Measurements from ENCODE around the gene NAA20.
"Not testable (repeated sequence)": the region's sequence is repeated elsewhere in the genome, so short reads cannot be mapped to it uniquely, and the experiment has no call there.

NAA20 gene

DNA sequence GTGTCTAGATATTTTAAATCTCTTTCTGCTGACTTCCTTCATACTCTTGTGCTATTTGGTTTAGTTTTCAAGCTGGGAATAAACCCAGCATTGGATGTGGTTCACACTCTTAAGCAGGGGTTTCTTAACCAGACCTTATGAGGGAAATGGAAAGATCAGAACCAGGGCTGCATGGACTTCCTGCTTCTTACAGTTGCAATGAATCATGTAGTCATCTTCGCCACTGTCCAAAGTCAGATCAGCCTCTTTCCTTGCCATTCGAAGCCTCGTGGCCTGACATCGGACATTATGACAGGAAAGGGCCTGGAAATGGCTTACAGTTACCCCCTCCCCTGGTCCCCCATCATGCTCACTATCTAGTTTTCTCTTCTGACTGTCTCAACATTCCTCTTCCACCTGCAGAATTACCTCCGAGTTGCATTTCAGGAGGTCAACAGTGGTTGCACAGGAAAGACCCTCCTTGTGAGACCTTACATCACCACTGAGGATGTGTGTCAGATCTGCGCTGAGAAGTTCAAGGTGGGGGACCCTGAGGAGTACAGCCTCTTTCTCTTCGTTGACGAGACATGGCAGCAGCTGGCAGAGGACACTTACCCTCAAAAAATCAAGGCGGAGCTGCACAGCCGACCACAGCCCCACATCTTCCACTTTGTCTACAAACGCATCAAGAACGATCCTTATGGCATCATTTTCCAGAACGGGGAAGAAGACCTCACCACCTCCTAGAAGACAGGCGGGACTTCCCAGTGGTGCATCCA is 16.8 kb upstream of the NAA20 start:
- Histone ChIP-seq H3K9ac (ENCODE audit: low read depth in 1 of 2, low read length in 2 of 2) (no peak overlapping the region), H3K4me1 (ENCODE audit: control insufficient read depth in 2 of 2, insufficient read depth in 2 of 2, low read length in 2 of 2) (peaks cover 4 to 6% of the 10 kb centered on the region in 2 donors), H3K36me3 (ENCODE audit: control insufficient read depth in 2 of 2, insufficient read depth in 2 of 2, low read length in 2 of 2) (peaks cover 46 to 54% of the 10 kb centered on the region in 2 donors), H3K27ac (ENCODE audit: low read depth in 2 of 2, low read length in 2 of 2) (peak overlapping the region; percentile 20 to 24), H3K4me3 (ENCODE audit: low read length in 2 of 2) (no peak overlapping the region), H3K9me3 (ENCODE audit: control insufficient read depth in 2 of 2, low read length in 2 of 2) (no peaks in the 10 kb centered on the region), H3K27me3 (ENCODE audit: control insufficient read depth in 2 of 2, insufficient read depth in 2 of 2, low read length in 2 of 2) (no peaks in the 10 kb centered on the region)

GRCh38 chr20:20002101-20002998 is 14.8 kb upstream of the NAA20 start:
- peaks cover 4 to 6% of the 10 kb centered on the region in 2 donors for H3K4me1 ChIP-seq (ENCODE audit: control insufficient read depth in 2 of 2, insufficient read depth in 2 of 2, low read length in 2 of 2)
- H3K27me3 ChIP-seq (ENCODE audit: control insufficient read depth in 2 of 2, insufficient read depth in 2 of 2, low read length in 2 of 2) = no peaks in the 10 kb centered on the region
- H3K9ac ChIP-seq (ENCODE audit: low read depth in 1 of 2, low read length in 2 of 2) = peak overlapping the region in 1 of 2 donors; percentile 25
- no peak overlapping the region for H3K4me3 ChIP-seq (ENCODE audit: low read length in 2 of 2)
- no peaks in the 10 kb centered on the region for H3K9me3 ChIP-seq (ENCODE audit: control insufficient read depth in 2 of 2, low read length in 2 of 2)
- H3K27ac ChIP-seq (ENCODE audit: low read depth in 2 of 2, low read length in 2 of 2) = peak overlapping the region; percentile 53 to 62
- peaks cover 35 to 42% of the 10 kb centered on the region in 2 donors for H3K36me3 ChIP-seq (ENCODE audit: control insufficient read depth in 2 of 2, insufficient read depth in 2 of 2, low read length in 2 of 2)

- Histone ChIP-seq H3K4me1 (ENCODE audit: control insufficient read depth in 2 of 2, insufficient read depth in 2 of 2, low read length in 2 of 2) (peaks cover 4 to 6% of the 10 kb centered on the region in 2 donors), H3K9ac (ENCODE audit: low read depth in 1 of 2, low read length in 2 of 2) (peak overlapping the region in 1 of 2 donors; percentile 25), H3K9me3 (ENCODE audit: control insufficient read depth in 2 of 2, low read length in 2 of 2) (no peaks in the 10 kb centered on the region), H3K4me3 (ENCODE audit: low read length in 2 of 2) (peak overlapping the region in 1 of 2 donors; percentile 48), H3K36me3 (ENCODE audit: control insufficient read depth in 2 of 2, insufficient read depth in 2 of 2, low read length in 2 of 2) (peaks cover 33 to 42% of the 10 kb centered on the region in 2 donors), H3K27ac (ENCODE audit: low read depth in 2 of 2, low read length in 2 of 2) (peak overlapping the region; percentile 53 to 62), H3K27me3 (ENCODE audit: control insufficient read depth in 2 of 2, insufficient read depth in 2 of 2, low read length in 2 of 2) (no peaks in the 10 kb centered on the region)
Observed at GRCh38 chr20:20003031-20003954, 13.9 kb upstream of the NAA20 start.

DNA sequence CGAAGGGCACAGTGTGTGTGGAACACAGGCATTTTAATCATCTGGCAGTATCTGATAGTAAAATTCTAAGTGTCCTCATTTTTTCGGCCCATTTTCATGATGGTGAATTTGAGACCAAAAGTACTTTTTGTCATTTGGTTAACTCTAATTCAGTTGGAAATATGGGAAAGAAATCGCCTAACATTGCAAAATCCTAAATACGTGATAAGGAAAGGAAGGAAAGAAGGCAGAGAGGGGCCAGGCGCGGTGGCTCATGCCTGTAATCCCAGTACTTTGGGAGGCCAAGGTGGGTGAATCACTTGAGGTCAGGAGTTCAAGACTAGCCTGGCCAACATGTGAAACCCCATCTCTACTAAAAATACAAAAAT is 13.2 kb upstream of the NAA20 start:
- not testable (repeated sequence) for H3K9me3 ChIP-seq (ENCODE audit: control insufficient read depth in 2 of 2, low read length in 2 of 2); H3K4me1 ChIP-seq (ENCODE audit: control insufficient read depth in 2 of 2, insufficient read depth in 2 of 2, low read length in 2 of 2); H3K27me3 ChIP-seq (ENCODE audit: control insufficient read depth in 2 of 2, insufficient read depth in 2 of 2, low read length in 2 of 2)
- peak overlapping the region; percentile 26 to 52 for H3K27ac ChIP-seq (ENCODE audit: low read depth in 2 of 2, low read length in 2 of 2)
- peak overlapping the region in 1 of 2 donors; percentile 14 for H3K9ac ChIP-seq (ENCODE audit: low read depth in 1 of 2, low read length in 2 of 2)
- H3K4me3 ChIP-seq (ENCODE audit: low read length in 2 of 2) = peak overlapping the region in 1 of 2 donors; percentile 48
- H3K36me3 ChIP-seq (ENCODE audit: control insufficient read depth in 2 of 2, insufficient read depth in 2 of 2, low read length in 2 of 2) = peaks cover 26 to 37% of the 10 kb centered on the region in 2 donors

- Histone ChIP-seq H3K27me3 (ENCODE audit: control insufficient read depth in 2 of 2, insufficient read depth in 2 of 2, low read length in 2 of 2) (no peaks in the 10 kb centered on the region), H3K9ac (ENCODE audit: low read depth in 1 of 2, low read length in 2 of 2) (no peak overlapping the region), H3K27ac (ENCODE audit: low read depth in 2 of 2, low read length in 2 of 2) (no peak overlapping the region), H3K4me3 (ENCODE audit: low read length in 2 of 2) (no peak overlapping the region), H3K4me1 (ENCODE audit: control insufficient read depth in 2 of 2, insufficient read depth in 2 of 2, low read length in 2 of 2) (peaks cover 4 to 5% of the 10 kb centered on the region in 2 donors), H3K36me3 (ENCODE audit: control insufficient read depth in 2 of 2, insufficient read depth in 2 of 2, low read length in 2 of 2) (peaks cover 14 to 27% of the 10 kb centered on the region in 2 donors), H3K9me3 (ENCODE audit: control insufficient read depth in 2 of 2, low read length in 2 of 2) (no peaks in the 10 kb centered on the region)
Observed at GRCh38 chr20:20005342-20005741, 11.8 kb upstream of the NAA20 start.

DNA sequence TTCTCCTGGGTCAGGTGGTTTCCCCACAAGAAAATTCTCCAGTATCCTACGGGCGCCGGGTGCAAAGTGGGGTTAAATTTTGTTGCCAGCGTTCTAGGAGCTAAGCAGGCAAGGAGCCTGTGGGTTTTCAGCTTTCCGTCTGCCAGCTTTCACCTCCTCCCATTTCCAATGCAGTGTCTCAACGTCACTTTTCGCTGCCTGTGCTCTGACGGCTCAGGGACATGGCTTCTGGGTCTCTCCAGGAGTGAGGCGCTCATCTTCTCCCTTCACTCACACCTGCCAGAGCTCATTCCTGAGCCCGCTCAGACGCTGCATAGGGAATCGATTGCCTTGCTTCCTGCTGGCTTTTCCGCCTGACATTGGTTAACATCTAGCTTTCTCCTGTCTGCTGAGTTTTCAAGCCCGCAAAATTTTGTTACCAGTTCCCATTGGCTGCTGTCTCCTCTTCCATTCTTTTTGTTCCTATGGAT is 7.3 kb upstream of the NAA20 start:
- peak overlapping the region in 1 of 2 donors; percentile 56 for H3K27ac ChIP-seq (ENCODE audit: low read depth in 2 of 2, low read length in 2 of 2)
- no peak overlapping the region for H3K4me3 ChIP-seq (ENCODE audit: low read length in 2 of 2)

GRCh38 chr20:20010639-20011500 is 6.3 kb upstream of the NAA20 start:
- Histone ChIP-seq H3K27me3 (ENCODE audit: control insufficient read depth in 2 of 2, insufficient read depth in 2 of 2, low read length in 2 of 2) (no peaks in the 10 kb centered on the region), H3K4me3 (ENCODE audit: low read length in 2 of 2) (no peak overlapping the region), H3K4me1 (ENCODE audit: control insufficient read depth in 2 of 2, insufficient read depth in 2 of 2, low read length in 2 of 2) (peaks cover 0 to 5% of the 10 kb centered on the region in 2 donors), H3K9ac (ENCODE audit: low read depth in 1 of 2, low read length in 2 of 2) (peak overlapping the region in 1 of 2 donors; percentile 35), H3K36me3 (ENCODE audit: control insufficient read depth in 2 of 2, insufficient read depth in 2 of 2, low read length in 2 of 2) (no peaks in the 10 kb centered on the region), H3K9me3 (ENCODE audit: control insufficient read depth in 2 of 2, low read length in 2 of 2) (no peaks in the 10 kb centered on the region), H3K27ac (ENCODE audit: low read depth in 2 of 2, low read length in 2 of 2) (peak overlapping the region; percentile 50 to 63)

More for the DNA sequence above, 7.3 kb upstream of the NAA20 start:
- Histone ChIP-seq H3K36me3 (ENCODE audit: control insufficient read depth in 2 of 2, insufficient read depth in 2 of 2, low read length in 2 of 2) (no peaks in the 10 kb centered on the region), H3K27me3 (ENCODE audit: control insufficient read depth in 2 of 2, insufficient read depth in 2 of 2, low read length in 2 of 2) (no peaks in the 10 kb centered on the region), H3K9ac (ENCODE audit: low read depth in 1 of 2, low read length in 2 of 2) (no peak overlapping the region), H3K9me3 (ENCODE audit: control insufficient read depth in 2 of 2, low read length in 2 of 2) (no peaks in the 10 kb centered on the region), H3K4me1 (ENCODE audit: control insufficient read depth in 2 of 2, insufficient read depth in 2 of 2, low read length in 2 of 2) (peaks cover 0 to 5% of the 10 kb centered on the region in 2 donors)

DNA sequence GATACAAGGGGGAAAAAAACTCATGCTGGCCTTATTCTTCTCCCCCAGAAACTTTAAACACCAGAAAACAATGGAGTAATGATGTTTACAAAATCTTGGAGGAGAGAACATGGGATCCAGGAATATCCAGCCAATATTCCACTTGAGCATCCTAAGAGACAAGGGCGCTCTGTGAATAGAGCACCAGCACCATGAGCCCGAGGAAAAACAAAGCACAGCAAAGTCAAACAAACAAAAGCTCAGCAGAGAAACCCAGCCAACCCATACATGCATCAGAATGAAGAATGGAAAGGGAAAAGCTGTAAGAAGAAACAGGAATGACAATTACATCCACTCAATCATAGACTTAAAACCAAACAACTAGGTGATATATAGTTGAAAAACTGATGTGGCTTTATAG is 4.6 kb upstream of the NAA20 start:
- no peaks in the 10 kb centered on the region for H3K36me3 ChIP-seq (ENCODE audit: control insufficient read depth in 2 of 2, insufficient read depth in 2 of 2, low read length in 2 of 2)
- H3K27ac ChIP-seq (ENCODE audit: low read depth in 2 of 2, low read length in 2 of 2) = no peak overlapping the region
- H3K27me3 ChIP-seq (ENCODE audit: control insufficient read depth in 2 of 2, insufficient read depth in 2 of 2, low read length in 2 of 2) = no peaks in the 10 kb centered on the region
- peaks cover 0 to 5% of the 10 kb centered on the region in 2 donors for H3K4me1 ChIP-seq (ENCODE audit: control insufficient read depth in 2 of 2, insufficient read depth in 2 of 2, low read length in 2 of 2)
- H3K4me3 ChIP-seq (ENCODE audit: low read length in 2 of 2) = no peak overlapping the region
- no peak overlapping the region for H3K9ac ChIP-seq (ENCODE audit: low read depth in 1 of 2, low read length in 2 of 2)
- no peaks in the 10 kb centered on the region for H3K9me3 ChIP-seq (ENCODE audit: control insufficient read depth in 2 of 2, low read length in 2 of 2)

DNA sequence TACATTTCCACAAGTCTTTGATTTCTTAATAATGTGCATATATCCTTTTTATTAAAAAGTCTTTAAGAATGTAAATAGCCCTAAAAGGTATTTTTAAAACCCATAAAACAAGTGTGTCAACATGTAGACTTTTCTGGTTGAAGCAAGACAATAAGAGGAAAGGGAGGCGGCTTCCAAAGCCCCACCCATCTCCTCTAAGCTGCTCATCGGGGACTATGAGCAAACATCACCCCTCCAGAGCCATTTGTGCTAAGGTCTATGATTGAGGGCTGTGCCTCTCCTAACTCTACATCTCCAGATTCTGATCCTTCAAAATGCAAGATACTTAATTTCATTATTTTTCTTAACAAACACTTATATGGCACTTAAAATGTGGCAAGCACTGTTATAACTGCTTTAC is 2.5 kb upstream of the NAA20 start:
- no peak overlapping the region for H3K9ac ChIP-seq (ENCODE audit: low read depth in 1 of 2, low read length in 2 of 2)
- no peaks in the 10 kb centered on the region for H3K36me3 ChIP-seq (ENCODE audit: control insufficient read depth in 2 of 2, insufficient read depth in 2 of 2, low read length in 2 of 2)
- no peaks in the 10 kb centered on the region for H3K27me3 ChIP-seq (ENCODE audit: control insufficient read depth in 2 of 2, insufficient read depth in 2 of 2, low read length in 2 of 2)
- H3K4me3 ChIP-seq (ENCODE audit: low read length in 2 of 2) = no peak overlapping the region
- peaks cover 12 to 14% of the 10 kb centered on the region in 2 donors for H3K4me1 ChIP-seq (ENCODE audit: control insufficient read depth in 2 of 2, insufficient read depth in 2 of 2, low read length in 2 of 2)
- no peak overlapping the region for H3K27ac ChIP-seq (ENCODE audit: low read depth in 2 of 2, low read length in 2 of 2)
- no peaks in the 10 kb centered on the region for H3K9me3 ChIP-seq (ENCODE audit: control insufficient read depth in 2 of 2, low read length in 2 of 2)

All from mucosa of rectum (tissue), 2 donors.